Upper lobe of left lung (tissue), 4 donors: Measurements from ENCODE around the gene CORO6.

Experiments
- CTCF ChIP-seq, 6 experiments: fragments of 450-650 bp in 4 of 6; fragments of 200-600 bp in 2 of 6; sonication (generic) in 2 of 6; IDR thresholded peaks; one replicate each; pipeline ENCODE4 v1.5.1; 2016 to 2019; ENCODE audit warnings: antibody characterized with exemption in 6 of 6
- EP300 ChIP-seq, 4 donors: sonication (generic); formaldehyde crosslinking; IDR thresholded peaks; one replicate each; pipeline ENCODE4 v1.5.1; 2017; ENCODE audit warnings: antibody characterized with exemption in 4 of 4, control low read depth in 2 of 4
- POLR2A ChIP-seq, 4 donors: fragments of 450-650 bp; IDR thresholded peaks; one replicate each; pipeline ENCODE4 v1.5.1; 2016 to 2017; ENCODE audit warnings: antibody characterized with exemption in 4 of 4, mild to moderate bottlenecking in 2 of 4

GRCh38 chr17:29619251-29619650, 3.5 kb downstream of the CORO6 start:
- TF ChIP-seq POLR2A (IDR thresholded peaks at IDR 0.05) (no peak), CTCF (IDR thresholded peaks at IDR 0.05) (no peak), EP300 (IDR thresholded peaks at IDR 0.05) (no peak)
